IMR-90 (cell line): ENCODE measurements around the gene NOL4L. TPM values are rescaled to one million over a fixed set of nuclear protein-coding genes. Genes with fewer than 3 reads are reported as not detected.

Source experiments
- ATAC-seq: fragments of 200-7000 bp; cut with Tn5 transposase; 2 replicates; pipeline ENCODE4 v1.9.1; 2020; ENCODE audit warnings: low read depth, mild to moderate bottlenecking, moderate library complexity
- BruUV-seq: library from RNA; stranded (reverse); fragments of 400-500 nt; replicated peaks from 2 replicates; lab custom pipeline; 2021; lab: Mats Ljungman, UMichigan
- CTCF ChIA-PET: fragments of 300-600 bp; formaldehyde crosslinking; extraction: SDS; loops from one replicate; lab custom pipeline; 2021; ENCODE audit warnings: antibody characterized with exemption; lab: Yijun Ruan, JAX
- POLR2A ChIA-PET: fragments of 300-600 bp; sonication (Branson Sonifier 250); formaldehyde crosslinking; loops from one replicate; lab custom pipeline; 2022; ENCODE audit warnings: antibody characterized with exemption; ENCODE audit not compliant: unreplicated experiment; lab: Charles Lee
- DNase-seq: peaks from one replicate; pipeline ENCODE4 v3.0.0; 2013
- H2AFZ ChIP-seq: replicated peaks from 2 replicates; pipeline ENCODE3; 2013; ENCODE audit warnings: low read length, mild to moderate bottlenecking; ENCODE audit not compliant: poor library complexity
- H2AK5ac ChIP-seq: 2 replicates; pipeline ENCODE4 v1.6.1; 2013; ENCODE audit warnings: low read depth, low read length, inconsistent platforms
- H2AK9ac ChIP-seq: replicated peaks from 2 replicates; pipeline ENCODE3; 2013; ENCODE audit warnings: mild to moderate bottlenecking, low read depth, low read length, moderate library complexity; ENCODE audit not compliant: poor library complexity
- H2BK120ac ChIP-seq: 2 replicates; pipeline ENCODE4 v1.6.1; 2013; ENCODE audit warnings: low read depth, low read length, inconsistent platforms
- H2BK15ac ChIP-seq: 3 replicates; pipeline ENCODE4 v1.6.1; 2013; ENCODE audit warnings: low read depth, low read length, inconsistent platforms
- H2BK20ac ChIP-seq: 2 replicates; pipeline ENCODE4 v1.6.1; 2013; ENCODE audit warnings: low read depth, mild to moderate bottlenecking, inconsistent platforms, low read length, moderate library complexity
- H2BK5ac ChIP-seq: 2 replicates; pipeline ENCODE4 v1.6.1; 2013; ENCODE audit warnings: mild to moderate bottlenecking, low read depth, low read length, inconsistent platforms; ENCODE audit not compliant: poor library complexity, severe bottlenecking
- H3K14ac ChIP-seq: replicated peaks from 2 replicates; pipeline ENCODE4 v1.6.1; 2013; ENCODE audit warnings: low read depth, low read length, inconsistent platforms
- H3K18ac ChIP-seq: 2 replicates; pipeline ENCODE4 v1.6.1; 2013; ENCODE audit warnings: low read depth, low read length, control low read depth
- H3K23ac ChIP-seq: 2 replicates; pipeline ENCODE4 v1.6.1; 2013; ENCODE audit warnings: low read depth, low read length, inconsistent platforms
- H3K27ac ChIP-seq: 2 replicates; pipeline ENCODE4 v1.5.1; 2013; ENCODE audit warnings: mild to moderate bottlenecking, control low read depth, low read length; ENCODE audit not compliant: insufficient read depth
- H3K27me3 ChIP-seq: 2 replicates; pipeline ENCODE4 v1.6.1; 2013; ENCODE audit warnings: low read length; ENCODE audit not compliant: control insufficient read depth, insufficient read depth
- H3K36me3 ChIP-seq: 2 replicates; pipeline ENCODE4 v1.6.1; 2013; ENCODE audit warnings: low read length, mixed read lengths; ENCODE audit not compliant: control insufficient read depth, insufficient read depth
- H3K4ac ChIP-seq: 2 replicates; pipeline ENCODE4 v1.6.1; 2013; ENCODE audit warnings: low read depth, low read length, inconsistent platforms
- H3K4me1 ChIP-seq: 2 replicates; pipeline ENCODE4 v1.6.1; 2013; ENCODE audit warnings: low read length, mixed read lengths; ENCODE audit not compliant: control insufficient read depth, insufficient read depth
- H3K4me2 ChIP-seq: 2 replicates; pipeline ENCODE4 v1.6.1; 2013; ENCODE audit warnings: low read depth, mild to moderate bottlenecking, control low read depth, low read length, moderate library complexity
- H3K4me3 ChIP-seq: 2 replicates; pipeline ENCODE4 v1.5.1; 2013; ENCODE audit warnings: low read depth, mild to moderate bottlenecking, control low read depth, low read length, moderate library complexity; ENCODE audit not compliant: insufficient read depth
- H3K56ac ChIP-seq: 2 replicates; pipeline ENCODE4 v1.6.1; 2013; ENCODE audit warnings: low read length, inconsistent platforms; ENCODE audit not compliant: insufficient read depth; ENCODE audit errors: extremely low read depth
- H3K79me1 ChIP-seq, 2 experiments: 2 replicates each; pipeline ENCODE4 v1.6.1; 2013; ENCODE audit warnings: low read length in 2 of 2, inconsistent platforms in 1 of 2, low read depth in 1 of 2
- H3K9ac ChIP-seq: 2 replicates; pipeline ENCODE4 v1.6.1; 2013; ENCODE audit warnings: low read depth, low read length, control low read depth
- H3K9me1 ChIP-seq: 2 replicates; pipeline ENCODE4 v1.6.1; 2013; ENCODE audit warnings: low read length, inconsistent platforms; ENCODE audit not compliant: insufficient read depth
- H3K9me3 ChIP-seq: 2 replicates; pipeline ENCODE4 v1.6.1; 2013; ENCODE audit warnings: low read length; ENCODE audit not compliant: control insufficient read depth, insufficient read depth
- H4K20me1 ChIP-seq: 2 replicates; pipeline ENCODE4 v1.6.1; 2013; ENCODE audit warnings: low read length, inconsistent platforms; ENCODE audit not compliant: insufficient read depth
- H4K5ac ChIP-seq: 2 replicates; pipeline ENCODE4 v1.6.1; 2013; ENCODE audit warnings: mild to moderate bottlenecking, low read depth, low read length, control low read depth
- H4K8ac ChIP-seq, 2 experiments: 2 replicates each; pipeline ENCODE4 v1.6.1; 2013; ENCODE audit warnings: low read depth in 2 of 2, low read length in 2 of 2, control low read depth in 1 of 2, inconsistent platforms in 1 of 2
- H4K91ac ChIP-seq: 2 replicates; pipeline ENCODE4 v1.6.1; 2013; ENCODE audit warnings: low read depth, low read length, inconsistent platforms; ENCODE audit not compliant: insufficient read depth
- BHLHE40 ChIP-seq: fragments of 150-350 bp; IDR thresholded peaks from 2 replicates; pipeline ENCODE4 v1.6.1; 2016; ENCODE audit warnings: mild to moderate bottlenecking, low read depth, low read length
- CEBPB ChIP-seq: IDR thresholded peaks from 2 replicates; pipeline ENCODE4 v1.6.1; 2012; ENCODE audit warnings: low read depth, low read length, improper control_type of control experiment
- CHD1 ChIP-seq: IDR thresholded peaks from 2 replicates; pipeline ENCODE4 v1.6.1; 2012; ENCODE audit warnings: low read depth, low read length, improper control_type of control experiment
- CTCF ChIP-seq: conservative IDR thresholded peaks from 2 replicates; pipeline ENCODE4 v1.5.1; 2012; ENCODE audit warnings: mild to moderate bottlenecking, low read depth, low read length, improper control_type of control experiment
- ELK1 ChIP-seq: fragments of 150-350 bp; IDR thresholded peaks from 2 replicates; pipeline ENCODE4 v1.6.1; 2016; ENCODE audit warnings: low read depth, mild to moderate bottlenecking, low read length, moderate library complexity, borderline replicate concordance
- FOS ChIP-seq: fragments of 150-350 bp; IDR thresholded peaks from 2 replicates; pipeline ENCODE4 v1.6.1; 2016; ENCODE audit warnings: low read depth, low read length
- MAFK ChIP-seq: IDR thresholded peaks from 2 replicates; pipeline ENCODE4 v1.6.1; 2012; ENCODE audit warnings: low read depth, low read length, improper control_type of control experiment
- MAZ ChIP-seq: IDR thresholded peaks from 2 replicates; pipeline ENCODE4 v1.6.1; 2012; ENCODE audit warnings: low read depth, mild to moderate bottlenecking, low read length, improper control_type of control experiment, moderate library complexity, borderline replicate concordance
- MXI1 ChIP-seq: IDR thresholded peaks from 2 replicates; pipeline ENCODE4 v1.6.1; 2012; ENCODE audit warnings: low read depth, mild to moderate bottlenecking, low read length, moderate library complexity, borderline replicate concordance
- NFE2L2 ChIP-seq: fragments of 150-350 bp; IDR thresholded peaks from 2 replicates; pipeline ENCODE4 v1.6.1; 2016; ENCODE audit warnings: low read depth, mild to moderate bottlenecking, low read length
- POLR2A ChIP-seq: IDR thresholded peaks from 2 replicates; pipeline ENCODE4 v1.6.1; 2012; ENCODE audit warnings: mild to moderate bottlenecking, low read depth, low read length
- RAD21 ChIP-seq: IDR thresholded peaks from 2 replicates; pipeline ENCODE4 v1.6.1; 2012; ENCODE audit warnings: low read length, improper control_type of control experiment
- RCOR1 ChIP-seq: IDR thresholded peaks from 2 replicates; pipeline ENCODE4 v1.6.1; 2012; ENCODE audit warnings: mild to moderate bottlenecking, low read length, improper control_type of control experiment; ENCODE audit not compliant: insufficient replicate concordance
- RFX5 ChIP-seq: IDR thresholded peaks from 2 replicates; pipeline ENCODE4 v1.8.0; 2012; ENCODE audit warnings: low read depth, mild to moderate bottlenecking, low read length, moderate library complexity
- SMC3 ChIP-seq: fragments of 150-350 bp; IDR thresholded peaks from 2 replicates; pipeline ENCODE4 v1.6.1; 2016; ENCODE audit warnings: low read depth, mild to moderate bottlenecking, antibody characterized with exemption, low read length, moderate library complexity
- USF2 ChIP-seq: fragments of 150-350 bp; IDR thresholded peaks from 2 replicates; pipeline ENCODE4 v1.6.1; 2017; ENCODE audit warnings: mild to moderate bottlenecking, antibody characterized with exemption, low read length, low read depth
- WGBS, 2 experiments: methylation state at CpG; one replicate each; pipeline versions ENCODE4 v1.1.5 to v1.1.7; 2013; ENCODE audit warnings: missing lambda C conversion rate in 2 of 2; ENCODE audit not compliant: insufficient read length in 1 of 2; ENCODE audit errors: extremely low coverage in 2 of 2; 5-methylcytosine and 5-hydroxymethylcytosine counted together
- dilution Hi-C: fragments of 300-500 bp; cut with HindIII; formaldehyde crosslinking; loops from one replicate; pipeline ENCODE4 v1.14.3; 2018; ENCODE audit warnings: low sequenced_read_pairs; ENCODE audit not compliant: unreplicated experiment
- in situ Hi-C: fragments of 300-500 bp; cut with MboI; formaldehyde crosslinking; loops from 3 replicates; pipeline ENCODE4 v1.14.3; 2019; ENCODE audit warnings: low sequenced_read_pairs, inconsistent platforms, mixed read lengths
- intact Hi-C: fragments of 100-400 bp; cut with micrococcal nuclease; formaldehyde crosslinking; loops from 2 replicates; pipeline ENCODE4 v1.10.0; 2022
- polyA plus RNA-seq, 3 experiments: library from polyadenylated mRNA; depleted of rRNA; stranded (reverse); fragments of >200 nt; gene quantifications; 2 replicates each; pipeline ENCODE4 v1.2.3, GENCODE V29; 2012; ENCODE audit warnings: low replicate concordance in 1 of 3
- total RNA-seq: library from RNA; depleted of rRNA; stranded (reverse); fragments of >200 nt; gene quantifications from 2 replicates; pipeline ENCODE4 v1.2.3, GENCODE V29; 2012

NOL4L gene
- total and polyA plus RNA-seq, 2 of the 4 experiments (the other 2 are of a cell fraction): 4.7 to 13.3 TPM

DNA sequence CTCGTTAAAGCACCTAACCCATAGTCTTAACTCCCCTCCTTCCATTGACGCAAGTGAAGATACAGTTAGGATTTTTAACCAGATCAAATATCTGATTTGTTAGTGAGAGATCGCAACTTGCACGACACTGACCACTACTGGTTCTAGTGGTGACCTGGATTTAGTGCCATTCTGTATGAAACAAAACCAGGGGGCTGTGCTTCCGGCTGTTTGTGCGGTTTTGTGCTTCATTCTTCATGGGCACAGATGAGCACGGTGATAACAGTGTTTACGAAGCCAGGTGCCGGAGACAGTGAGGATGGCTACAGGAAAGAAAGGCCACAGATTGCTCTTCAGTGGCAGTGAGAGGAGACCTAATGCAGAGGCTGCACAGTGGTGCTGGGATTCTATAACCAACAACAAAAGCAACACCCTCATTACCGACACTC lies 75.5 kb downstream of the NOL4L start:
- Histone ChIP-seq H2AFZ (no peak overlapping the region), H3K79me1 (no peaks in the 10 kb centered on the region)
- intact Hi-C loops: loop anchor here (10.0 kb wide), 1 partner anchor 255 kb away; the partner anchor contains the start of gene DNMT3B

More for the DNA sequence above, 75.5 kb downstream of the NOL4L start:
- Histone ChIP-seq H3K27me3 (no peaks in the 10 kb centered on the region), H3K27ac (no peak overlapping the region), H2AK9ac (no peak overlapping the region), H3K4me2 (no peak overlapping the region), H2BK20ac (no peak overlapping the region), H3K4ac (no peak overlapping the region), H3K14ac (no peak overlapping the region), H3K9me1 (peaks cover 6% of the 10 kb centered on the region; the same call in 1 of the 2 replicates), H3K18ac (no peak overlapping the region), H3K9me3 (no peaks in the 10 kb centered on the region), H3K9ac (no peak overlapping the region), H3K4me1 (peaks cover 4% of the 10 kb centered on the region; the same call in 1 of the 2 replicates), H2BK15ac (no peak overlapping the region), H3K36me3 (no peaks in the 10 kb centered on the region), H2AK5ac (no peak overlapping the region), H2BK5ac (no peak overlapping the region), H2BK120ac (no peak overlapping the region), H3K23ac (no peak overlapping the region), H4K5ac (no peak overlapping the region), H4K8ac (no peak overlapping the region), H3K4me3 (no peak overlapping the region), H3K56ac (no peak overlapping the region), H4K20me1 (no peaks in the 10 kb centered on the region), H4K91ac (no peak overlapping the region)
- ChIA-PET POLR2A (interaction anchor here (0.6 kb wide), 1 partner anchor 29 kb away, joined by 11 read pairs; no protein-coding TSS in a partner anchor), CTCF (no interaction called here)
- in situ Hi-C loops (loop anchor here (10.0 kb wide), 1 partner anchor 265 kb away; no protein-coding TSS in a partner anchor), dilution Hi-C loops (no loop called here)
- BruUV-seq: no TSS peak
- DNase-seq: peak; percentile 54
- ATAC-seq: peak; percentile 70
- TF ChIP-seq SMC3 (peak; percentile 11; the same call in 1 of the 2 replicates), RCOR1 (no peak), RAD21 (peak; percentile 34; the same call in 1 of the 2 replicates), CEBPB (no peak), MAZ (no peak), USF2 (no peak), RFX5 (no peak), CTCF (peak; percentile 34), ELK1 (no peak), MAFK (no peak), NFE2L2 (no peak), POLR2A (no peak), BHLHE40 (no peak), MXI1 (no peak), FOS (no peak), CHD1 (no peak)
- 66% methylated on average over 7 of the region's 10 CpGs; no CpG with 5 or more reads in 1 of the 2 experiments for WGBS, 2 experiments
